Retinal pigment epithelial cell (primary cell): ENCODE measurements around the gene CCDC6.
"Not testable (repeated sequence)": the region's sequence is repeated elsewhere in the genome, so short reads cannot be mapped to it uniquely, and the experiment has no call there.

Source experiments
- DNase-seq: peaks from one replicate; pipeline ENCODE4 v3.0.0-alpha.2; 2010; ENCODE audit warnings: low read depth
- H3K4me3 ChIP-seq: 2 replicates; pipeline ENCODE4 v1.5.1; 2011; ENCODE audit warnings: mild to moderate bottlenecking, low read length, control low read depth, moderate library complexity
- CTCF ChIP-seq: conservative IDR thresholded peaks from 2 replicates; pipeline ENCODE4 v1.5.1; 2011; ENCODE audit warnings: low read depth, low read length, control low read depth, inconsistent platforms

The CCDC6 gene

GRCh38 chr10:59880971-59881510 lies 25.3 kb downstream of the CCDC6 start:
- TF ChIP-seq CTCF: no peak
- no peak for DNase-seq
- no peak overlapping the region for H3K4me3 ChIP-seq

DNA sequence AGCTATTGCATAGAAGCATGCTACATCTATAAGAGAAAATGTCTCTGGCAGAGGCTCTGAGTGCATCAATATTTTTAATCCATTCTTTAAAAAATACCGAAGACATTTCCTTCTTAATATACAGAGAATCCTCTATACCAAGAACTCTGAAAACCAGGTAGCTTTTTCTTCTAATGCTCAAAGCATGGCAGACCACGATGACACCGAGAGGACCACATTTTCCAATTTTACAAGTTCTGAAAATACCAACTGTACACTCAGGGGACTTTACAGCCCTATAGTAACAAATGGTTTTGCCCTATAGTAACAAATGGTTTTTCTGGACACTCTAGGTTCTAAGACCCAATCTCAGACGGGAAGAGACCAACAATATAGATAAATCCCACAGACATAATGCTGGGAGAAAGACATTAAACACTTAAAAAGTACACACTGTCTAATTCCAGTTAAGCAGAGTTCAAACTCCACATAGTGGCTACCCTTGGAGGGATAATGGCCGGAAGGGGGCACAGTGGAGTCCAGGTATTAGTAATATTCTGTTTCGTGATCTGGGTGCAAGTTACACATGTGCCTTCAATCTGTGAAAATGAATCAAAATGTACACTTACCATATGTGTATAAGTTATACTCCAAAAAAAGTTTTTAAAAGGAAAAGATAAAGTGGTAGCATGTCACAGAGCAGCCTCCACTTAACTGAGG lies 26.2 kb downstream of the CCDC6 start:
- no peak for TF ChIP-seq CTCF
- no peak overlapping the region for H3K4me3 ChIP-seq
- DNase-seq: no peak

GRCh38 chr10:59879363-59879913 lies 26.9 kb downstream of the CCDC6 start:
- H3K4me3 ChIP-seq: no peak overlapping the region
- no peak for TF ChIP-seq CTCF

GRCh38 chr10:59878915-59879314 lies 27.4 kb downstream of the CCDC6 start:
- no peak for TF ChIP-seq CTCF
- DNase-seq: no peak
- no peak overlapping the region for H3K4me3 ChIP-seq

More at GRCh38 chr10:59879363-59879913, 26.9 kb downstream of the CCDC6 start:
- DNase-seq: no peak

DNA sequence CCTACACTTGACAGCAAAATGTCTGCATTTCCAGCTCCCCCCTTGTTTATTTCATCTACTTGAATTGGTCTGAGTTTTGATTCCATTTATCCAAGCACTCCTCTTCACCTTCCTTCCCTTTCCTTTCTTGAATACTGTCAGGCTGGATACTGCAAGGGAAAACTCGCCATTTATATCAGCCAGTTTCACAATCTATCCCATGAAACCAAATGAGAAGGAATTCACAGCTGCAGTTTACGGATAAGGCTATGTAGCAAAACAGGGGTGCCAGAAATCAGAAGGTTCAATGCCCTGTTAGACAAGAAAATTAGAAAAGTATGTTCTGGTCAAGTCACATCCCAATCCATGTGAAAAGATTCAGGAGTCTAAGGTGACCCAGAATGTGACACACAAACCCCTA lies 28.1 kb downstream of the CCDC6 start:
- no peak for TF ChIP-seq CTCF
- no peak for DNase-seq
- no peak overlapping the region for H3K4me3 ChIP-seq

DNA sequence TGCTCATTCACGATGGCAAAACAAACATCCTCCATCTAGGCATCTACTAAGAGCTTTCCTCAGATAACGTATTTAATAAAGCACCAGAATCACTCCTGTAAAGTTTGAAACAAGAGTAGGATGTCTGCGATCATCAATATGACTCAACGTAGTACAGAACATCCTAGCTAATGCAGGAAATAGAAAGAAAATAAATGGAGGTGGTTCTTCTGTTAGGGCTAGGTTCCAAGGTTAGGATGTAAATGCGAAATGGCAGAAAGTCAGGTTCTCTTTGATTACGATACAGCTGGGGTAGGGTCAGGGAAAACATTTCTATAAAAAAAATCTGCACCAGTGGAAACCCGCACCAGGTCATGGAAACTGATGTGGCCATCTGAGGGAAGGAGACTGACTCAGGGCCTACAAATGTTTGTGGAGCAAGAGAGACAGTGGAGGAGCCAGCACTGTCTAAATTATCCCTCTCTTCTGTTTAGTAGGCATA lies 29.1 kb downstream of the CCDC6 start:
- TF ChIP-seq CTCF: no peak
- no peak for DNase-seq
- no peak overlapping the region for H3K4me3 ChIP-seq

- no peak for DNase-seq
- no peak for TF ChIP-seq CTCF
- H3K4me3 ChIP-seq: no peak overlapping the region
Observed at GRCh38 chr10:59876695-59877094, 29.7 kb downstream of the CCDC6 start.

GRCh38 chr10:59876208-59876607 lies 30.1 kb downstream of the CCDC6 start:
- DNase-seq, H3K4me3 ChIP-seq: not testable (repeated sequence)
